HEK293 (cell line): ENCODE data around the gene CNTNAP1.
"Not testable (repeated sequence)": the region's sequence is repeated elsewhere in the genome, so short reads cannot be mapped to it uniquely, and the experiment has no call there.

Source experiments
- CTCF ChIA-PET: fragments of 350-600 bp; formaldehyde crosslinking; extraction: SDS; loops from one replicate; lab custom pipeline; 2021; ENCODE audit warnings: antibody characterized with exemption; lab: Yijun Ruan, JAX
- POLR2A ChIA-PET: fragments of 300-600 bp; formaldehyde crosslinking; extraction: SDS; loops from one replicate; lab custom pipeline; 2020; ENCODE audit warnings: antibody characterized with exemption, inconsistent platforms; lab: Yijun Ruan, JAX
- H3K27ac ChIP-seq: fragments of 200-500 bp; sonication (Bioruptor generic); 2 replicates; pipeline ENCODE4 v1.5.1; 2014; ENCODE audit warnings: low read depth, low read length, control low read depth, inconsistent platforms; ENCODE audit errors: extremely low read depth
- H3K36me3 ChIP-seq, 2 experiments: fragments of 200-500 bp in 1 of 2; sonication (Bioruptor generic) in 1 of 2; 1 replicate in 1 of 2; 2 replicates in 1 of 2; pipeline ENCODE4 v1.5.1; 2014 to 2017; ENCODE audit warnings: inconsistent platforms in 2 of 2, low read length in 2 of 2; ENCODE audit not compliant: control insufficient read depth in 2 of 2, insufficient read depth in 1 of 2
- H3K4me1 ChIP-seq: fragments of 200-500 bp; sonication (Bioruptor generic); 2 replicates; pipeline ENCODE4 v1.5.1; 2014; ENCODE audit warnings: mild to moderate bottlenecking, low read length, inconsistent platforms; ENCODE audit not compliant: control insufficient read depth, insufficient read depth
- H3K4me3 ChIP-seq: 2 replicates; pipeline ENCODE4 v1.5.1; 2011; ENCODE audit warnings: low read depth, mild to moderate bottlenecking, control low read depth, low read length, moderate library complexity
- H3K9me3 ChIP-seq: fragments of 200-500 bp; sonication (Bioruptor generic); 2 replicates; pipeline ENCODE4 v1.5.1; 2014; ENCODE audit warnings: low read depth, low read length, inconsistent platforms; ENCODE audit not compliant: control insufficient read depth, insufficient read depth
- BCL11B ChIP-seq: fragments of 450-650 bp; formaldehyde crosslinking; IDR thresholded peaks from 2 replicates; pipeline ENCODE4 v1.5.1; 2016; ENCODE audit warnings: low read depth, missing biosample characterization, missing genetic modification characterization
- GLIS2 ChIP-seq: fragments of 450-650 bp; formaldehyde crosslinking; IDR thresholded peaks from 2 replicates; pipeline ENCODE4 v1.5.1; 2016; ENCODE audit warnings: missing biosample characterization, missing genetic modification characterization
- KLF1 ChIP-seq: fragments of 450-650 bp; formaldehyde crosslinking; IDR thresholded peaks from 2 replicates; pipeline ENCODE4 v1.5.1; 2016; ENCODE audit warnings: missing biosample characterization, missing genetic modification characterization
- SCRT1 ChIP-seq: fragments of 450-650 bp; formaldehyde crosslinking; IDR thresholded peaks from 2 replicates; pipeline ENCODE4 v1.5.1; 2016; ENCODE audit warnings: missing biosample characterization, missing genetic modification characterization, borderline replicate concordance
- ZBTB10 ChIP-seq: fragments of 450-650 bp; formaldehyde crosslinking; IDR thresholded peaks from 2 replicates; pipeline ENCODE4 v1.5.1; 2016; ENCODE audit warnings: missing biosample characterization, missing genetic modification characterization
- ZBTB7A ChIP-seq: fragments of 450-650 bp; formaldehyde crosslinking; IDR thresholded peaks from 2 replicates; pipeline ENCODE4 v1.5.1; 2016; ENCODE audit warnings: low read depth, missing biosample characterization, missing genetic modification characterization
- ZIC2 ChIP-seq: fragments of 450-650 bp; formaldehyde crosslinking; IDR thresholded peaks from 2 replicates; pipeline ENCODE4 v1.5.1; 2016; ENCODE audit warnings: missing biosample characterization, missing genetic modification characterization
- ZNF10 ChIP-seq: fragments of 450-650 bp; formaldehyde crosslinking; IDR thresholded peaks from 2 replicates; pipeline ENCODE4 v1.5.1; 2017; ENCODE audit warnings: missing biosample characterization, missing genetic modification characterization
- ZNF223 ChIP-seq: fragments of 450-650 bp; formaldehyde crosslinking; IDR thresholded peaks from 2 replicates; pipeline ENCODE4 v1.5.1; 2016; ENCODE audit warnings: missing biosample characterization, missing genetic modification characterization
- ZNF629 ChIP-seq: fragments of 450-650 bp; formaldehyde crosslinking; IDR thresholded peaks from 2 replicates; pipeline ENCODE4 v1.5.1; 2017; ENCODE audit warnings: missing biosample characterization, missing genetic modification characterization
- ZNF843 ChIP-seq: fragments of 450-650 bp; formaldehyde crosslinking; IDR thresholded peaks from 2 replicates; pipeline ENCODE4 v1.5.1; 2016; ENCODE audit warnings: missing biosample characterization, missing genetic modification characterization
- TF ChIP-seq, protein P1 (sequence below): fragments of 450-650 bp; formaldehyde crosslinking; IDR thresholded peaks from 2 replicates; pipeline ENCODE4 v1.5.1; 2016; ENCODE audit warnings: missing biosample characterization, missing genetic modification characterization
- TF ChIP-seq, protein P2 (sequence below): fragments of 450-650 bp; formaldehyde crosslinking; conservative IDR thresholded peaks from 2 replicates; pipeline ENCODE4 v1.5.1; 2016; ENCODE audit warnings: low read depth, missing biosample characterization, missing genetic modification characterization

Gene CNTNAP1

GRCh38 chr17:42660692-42661345, 21.5 kb upstream of the CNTNAP1 start (continued):
- TF ChIP-seq GLIS2 (no peak), ZBTB7A (tag by site-specific recombination) (no peak)

DNA sequence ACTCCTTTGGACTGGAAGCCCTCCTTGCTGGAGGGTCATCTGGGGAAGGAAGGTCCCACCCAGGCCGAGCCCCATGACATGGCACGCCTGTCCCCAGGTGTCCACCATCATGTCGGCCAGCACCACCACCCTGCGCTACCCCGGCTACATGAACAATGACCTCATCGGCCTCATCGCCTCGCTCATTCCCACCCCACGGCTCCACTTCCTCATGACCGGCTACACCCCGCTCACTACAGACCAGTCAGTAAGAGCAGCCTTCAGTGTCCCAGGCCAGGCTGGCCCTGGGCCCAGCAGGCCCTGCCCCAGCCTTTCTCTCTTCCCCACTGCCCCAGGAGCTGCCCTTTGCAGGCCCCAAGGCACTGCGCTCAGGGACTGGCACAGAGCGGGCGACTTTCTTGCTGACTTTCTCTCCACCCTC, 16.7 kb upstream of the CNTNAP1 start:
- CTCF ChIA-PET = no interaction called here
- TF ChIP-seq SCRT1 (no peak), ZNF223 (tag by site-specific recombination) (0 out of 2 replicates have a peak, but pooled peaks have one; percentile 36)
- POLR2A ChIA-PET = interaction anchor here (1.2 kb wide), 1 partner anchor 88 kb away, joined by 4 read pairs; the partner anchor contains the start of gene PSMC3IP
- no peak overlapping the region for H3K27ac ChIP-seq
- no peaks in the 10 kb centered on the region for H3K9me3 ChIP-seq
- H3K36me3 ChIP-seq = peaks cover 38 to 85% of the 10 kb centered on the region in 2 experiments
- peaks cover 5% of the 10 kb centered on the region for H3K4me1 ChIP-seq
- H3K4me3 ChIP-seq = no peak overlapping the region

- not testable (repeated sequence) for H3K27ac ChIP-seq, H3K4me3 ChIP-seq, H3K9me3 ChIP-seq, H3K4me1 ChIP-seq
- H3K36me3 ChIP-seq = peaks cover 38 to 88% of the 10 kb centered on the region in 2 experiments
- POLR2A ChIA-PET = interaction anchor here (1.2 kb wide), 1 partner anchor 88 kb away, joined by 4 read pairs; the partner anchor contains the start of gene PSMC3IP
- CTCF ChIA-PET = interaction anchor here (1.4 kb wide), 1 partner anchor 97 kb away, joined by 4 read pairs; no protein-coding TSS in a partner anchor
These were observed 16.2 kb upstream of the CNTNAP1 start for GRCh38 chr17:42666126-42666525.

DNA sequence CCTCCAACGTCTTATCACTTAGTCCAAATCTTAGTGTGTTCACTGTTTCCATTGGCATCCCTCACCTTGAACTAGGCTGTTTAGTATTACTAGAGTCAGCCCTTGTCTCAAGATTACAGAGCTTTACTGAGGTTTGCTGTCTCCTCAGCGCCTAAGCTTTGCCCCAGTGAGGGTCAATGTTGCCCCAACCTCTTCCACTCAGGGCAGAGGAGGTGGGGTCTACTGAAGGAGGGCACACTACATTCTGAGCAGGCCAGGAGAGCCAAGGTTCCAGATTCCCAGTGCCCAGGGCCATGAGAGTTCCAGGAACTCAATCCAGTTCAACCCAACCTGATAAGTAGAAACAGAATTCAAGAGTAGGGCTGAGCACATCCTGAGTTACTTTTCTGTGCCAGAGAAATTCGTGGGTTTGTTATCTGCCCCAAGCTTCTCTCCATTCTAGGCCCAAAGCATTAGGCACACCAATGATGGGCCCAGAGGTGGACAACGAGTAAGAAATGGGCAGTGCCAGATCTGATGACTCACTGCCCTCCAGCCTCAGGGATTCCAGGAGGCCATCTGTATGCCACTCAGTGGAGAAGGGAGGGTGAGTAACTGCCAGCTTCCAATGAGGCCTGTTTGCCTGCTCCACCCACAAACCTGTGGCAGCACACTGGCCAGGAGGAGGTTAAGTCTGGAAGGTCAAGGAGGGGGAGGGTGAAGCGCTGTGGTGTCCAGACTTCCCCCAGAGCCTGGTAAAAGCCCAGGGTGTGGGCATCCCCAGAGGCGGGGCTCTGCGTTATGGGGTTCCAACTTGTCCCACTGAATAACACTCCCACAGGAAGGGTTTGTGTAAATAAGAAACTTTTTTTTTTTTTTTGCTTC, 15.0 kb upstream of the CNTNAP1 start:
- peaks cover 33 to 88% of the 10 kb centered on the region in 2 experiments for H3K36me3 ChIP-seq
- CTCF ChIA-PET = interaction anchor here (1.4 kb wide), 2 partner anchors 10 to 96 kb away, joined by 3 to 4 read pairs; no protein-coding TSS in a partner anchor
- H3K27ac ChIP-seq = no peak overlapping the region
- POLR2A ChIA-PET = interaction anchor here (0.6 to 2.1 kb wide), 5 partner anchors 9 to 63 kb away, joined by 3 to 11 read pairs (median 6); partner anchors contain the start of genes PLEKHH3, RETREG3 and TUBG1
- H3K4me3 ChIP-seq = no peak overlapping the region
- no peaks in the 10 kb centered on the region for H3K4me1 ChIP-seq
- no peaks in the 10 kb centered on the region for H3K9me3 ChIP-seq
- 0 out of 2 replicates have a peak, but pooled peaks have one; percentile 12 for TF ChIP-seq ZNF629
- 0 out of 2 replicates have a peak, but pooled peaks have one; percentile 13 for TF ChIP-seq KLF1 (tag by site-specific recombination)
- TF ChIP-seq, protein P1, sequence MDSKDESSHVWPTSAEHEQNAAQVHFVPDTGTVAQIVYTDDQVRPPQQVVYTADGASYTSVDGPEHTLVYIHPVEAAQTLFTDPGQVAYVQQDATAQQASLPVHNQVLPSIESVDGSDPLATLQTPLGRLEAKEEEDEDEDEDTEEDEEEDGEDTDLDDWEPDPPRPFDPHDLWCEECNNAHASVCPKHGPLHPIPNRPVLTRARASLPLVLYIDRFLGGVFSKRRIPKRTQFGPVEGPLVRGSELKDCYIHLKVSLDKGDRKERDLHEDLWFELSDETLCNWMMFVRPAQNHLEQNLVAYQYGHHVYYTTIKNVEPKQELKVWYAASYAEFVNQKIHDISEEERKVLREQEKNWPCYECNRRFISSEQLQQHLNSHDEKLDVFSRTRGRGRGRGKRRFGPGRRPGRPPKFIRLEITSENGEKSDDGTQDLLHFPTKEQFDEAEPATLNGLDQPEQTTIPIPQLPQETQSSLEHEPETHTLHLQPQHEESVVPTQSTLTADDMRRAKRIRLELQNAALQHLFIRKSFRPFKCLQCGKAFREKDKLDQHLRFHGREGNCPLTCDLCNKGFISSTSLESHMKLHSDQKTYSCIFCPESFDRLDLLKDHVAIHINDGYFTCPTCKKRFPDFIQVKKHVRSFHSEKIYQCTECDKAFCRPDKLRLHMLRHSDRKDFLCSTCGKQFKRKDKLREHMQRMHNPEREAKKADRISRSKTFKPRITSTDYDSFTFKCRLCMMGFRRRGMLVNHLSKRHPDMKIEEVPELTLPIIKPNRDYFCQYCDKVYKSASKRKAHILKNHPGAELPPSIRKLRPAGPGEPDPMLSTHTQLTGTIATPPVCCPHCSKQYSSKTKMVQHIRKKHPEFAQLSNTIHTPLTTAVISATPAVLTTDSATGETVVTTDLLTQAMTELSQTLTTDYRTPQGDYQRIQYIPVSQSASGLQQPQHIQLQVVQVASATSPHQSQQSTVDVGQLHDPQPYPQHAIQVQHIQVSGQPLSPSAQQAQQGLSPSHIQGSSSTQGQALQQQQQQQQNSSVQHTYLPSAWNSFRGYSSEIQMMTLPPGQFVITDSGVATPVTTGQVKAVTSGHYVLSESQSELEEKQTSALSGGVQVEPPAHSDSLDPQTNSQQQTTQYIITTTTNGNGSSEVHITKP (tag by site-specific recombination) = 0 out of 2 replicates have a peak, but pooled peaks have one; percentile 15
- no peak for TF ChIP-seq ZBTB10 (tag by site-specific recombination)
- no peak for TF ChIP-seq ZNF843 (tag by site-specific recombination)
- peak; percentile 40 for TF ChIP-seq GLIS2
- TF ChIP-seq, protein P2, sequence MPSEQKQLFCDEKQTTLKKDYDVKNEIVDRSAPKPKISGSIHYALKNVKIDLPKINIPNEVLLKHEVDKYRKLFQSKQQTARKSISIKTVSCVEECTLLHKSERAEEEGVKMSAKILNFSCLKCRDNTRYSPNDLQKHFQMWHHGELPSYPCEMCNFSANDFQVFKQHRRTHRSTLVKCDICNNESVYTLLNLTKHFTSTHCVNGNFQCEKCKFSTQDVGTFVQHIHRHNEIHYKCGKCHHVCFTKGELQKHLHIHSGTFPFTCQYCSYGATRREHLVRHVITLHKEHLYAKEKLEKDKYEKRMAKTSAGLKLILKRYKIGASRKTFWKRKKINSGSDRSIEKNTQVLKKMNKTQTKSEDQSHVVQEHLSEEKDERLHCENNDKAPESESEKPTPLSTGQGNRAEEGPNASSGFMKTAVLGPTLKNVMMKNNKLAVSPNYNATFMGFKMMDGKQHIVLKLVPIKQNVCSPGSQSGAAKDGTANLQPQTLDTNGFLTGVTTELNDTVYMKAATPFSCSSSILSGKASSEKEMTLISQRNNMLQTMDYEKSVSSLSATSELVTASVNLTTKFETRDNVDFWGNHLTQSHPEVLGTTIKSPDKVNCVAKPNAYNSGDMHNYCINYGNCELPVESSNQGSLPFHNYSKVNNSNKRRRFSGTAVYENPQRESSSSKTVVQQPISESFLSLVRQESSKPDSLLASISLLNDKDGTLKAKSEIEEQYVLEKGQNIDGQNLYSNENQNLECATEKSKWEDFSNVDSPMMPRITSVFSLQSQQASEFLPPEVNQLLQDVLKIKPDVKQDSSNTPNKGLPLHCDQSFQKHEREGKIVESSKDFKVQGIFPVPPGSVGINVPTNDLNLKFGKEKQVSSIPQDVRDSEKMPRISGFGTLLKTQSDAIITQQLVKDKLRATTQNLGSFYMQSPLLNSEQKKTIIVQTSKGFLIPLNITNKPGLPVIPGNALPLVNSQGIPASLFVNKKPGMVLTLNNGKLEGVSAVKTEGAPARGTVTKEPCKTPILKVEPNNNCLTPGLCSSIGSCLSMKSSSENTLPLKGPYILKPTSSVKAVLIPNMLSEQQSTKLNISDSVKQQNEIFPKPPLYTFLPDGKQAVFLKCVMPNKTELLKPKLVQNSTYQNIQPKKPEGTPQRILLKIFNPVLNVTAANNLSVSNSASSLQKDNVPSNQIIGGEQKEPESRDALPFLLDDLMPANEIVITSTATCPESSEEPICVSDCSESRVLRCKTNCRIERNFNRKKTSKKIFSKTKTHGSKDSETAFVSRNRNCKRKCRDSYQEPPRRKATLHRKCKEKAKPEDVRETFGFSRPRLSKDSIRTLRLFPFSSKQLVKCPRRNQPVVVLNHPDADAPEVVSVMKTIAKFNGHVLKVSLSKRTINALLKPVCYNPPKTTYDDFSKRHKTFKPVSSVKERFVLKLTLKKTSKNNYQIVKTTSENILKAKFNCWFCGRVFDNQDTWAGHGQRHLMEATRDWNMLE (tag by site-specific recombination) = no peak
- TF ChIP-seq ZNF10 (tag by site-specific recombination) = no peak
- TF ChIP-seq ZIC2 (tag by site-specific recombination) = no peak
- TF ChIP-seq BCL11B = no peak
